ENCODE measurements around the gene ATMIN. TPM values are rescaled to one million over a fixed set of nuclear protein-coding genes. Genes with fewer than 3 reads are reported as not detected.
A peak's percentile ranks its signal among the peaks of the same experiment; 100 is the strongest.

Gene ATMIN
- total and polyA plus RNA-seq, 2 of the 13 experiments (the other 11 are each of a cell fraction or from before 2014, with no cell fraction given): 34.6 to 60.4 TPM

GRCh38 chr16:81077076-81077940 is 41.7 kb downstream of the ATMIN start, which contains the start of gene C16orf46 (continued):
- TF ChIP-seq THAP7 (CRISPR knock-in tag; IDR thresholded peaks at IDR 0.05) (peak; percentile 83; the same call in 1 of the 2 replicates), ZNF296 (CRISPR knock-in tag; conservative IDR thresholded peaks at IDR 0.05) (no peak), ZNF7 (CRISPR knock-in tag; IDR thresholded peaks at IDR 0.05) (no peak), GABPA (IDR thresholded peaks at IDR 0.05; ENCODE audit: low read depth, low read length) (peak; percentile 93), GABPA (CRISPR knock-in tag; IDR thresholded peaks at IDR 0.05; ENCODE audit: low read depth) (peak; percentile 98), TFAP4 (IDR thresholded peaks at IDR 0.05; ENCODE audit: borderline replicate concordance, low read depth) (no peak), PCBP1 (IDR thresholded peaks at IDR 0.05; ENCODE audit: borderline replicate concordance, low read depth, low read length) (no peak), ARHGAP35 (CRISPR knock-in tag; IDR thresholded peaks at IDR 0.05; ENCODE audit: borderline replicate concordance) (peak; percentile 90), ZNF24 (IDR thresholded peaks at IDR 0.05) (no peak), STAT6 (CRISPR knock-in tag; IDR thresholded peaks at IDR 0.05; ENCODE audit: borderline replicate concordance) (peak; percentile 97; the same call in 1 of the 2 replicates), ZC3H13 (CRISPR knock-in tag; IDR thresholded peaks at IDR 0.05) (peak; percentile 56; the same call in 1 of the 2 replicates), IKZF4 (CRISPR knock-in tag; IDR thresholded peaks at IDR 0.05; ENCODE audit: borderline replicate concordance, low read depth, not compliant biosample characterization) (peak; percentile 51), SMC3 (IDR thresholded peaks at IDR 0.05; ENCODE audit: low read length) (no peak), JDP2 (CRISPR knock-in tag; IDR thresholded peaks at IDR 0.05; ENCODE audit: borderline replicate concordance) (no peak), DMTF1 (CRISPR knock-in tag; IDR thresholded peaks at IDR 0.05) (no peak), XBP1 (CRISPR knock-in tag; IDR thresholded peaks at IDR 0.05) (no peak; the same call in 1 of the 2 replicates), ATF7-NPFF (CRISPR knock-in tag; IDR thresholded peaks at IDR 0.05; ENCODE audit: low read depth) (peak; percentile 93), KMT2A (CRISPR knock-in tag; IDR thresholded peaks at IDR 0.05) (peak; percentile 86), SP4 (CRISPR knock-in tag; IDR thresholded peaks at IDR 0.05) (peak; percentile 95), ZFP36L2 (CRISPR knock-in tag; IDR thresholded peaks at IDR 0.05) (no peak), ZSCAN30 (CRISPR knock-in tag; IDR thresholded peaks at IDR 0.05) (no peak)
- TF ChIP-seq, protein P1, sequence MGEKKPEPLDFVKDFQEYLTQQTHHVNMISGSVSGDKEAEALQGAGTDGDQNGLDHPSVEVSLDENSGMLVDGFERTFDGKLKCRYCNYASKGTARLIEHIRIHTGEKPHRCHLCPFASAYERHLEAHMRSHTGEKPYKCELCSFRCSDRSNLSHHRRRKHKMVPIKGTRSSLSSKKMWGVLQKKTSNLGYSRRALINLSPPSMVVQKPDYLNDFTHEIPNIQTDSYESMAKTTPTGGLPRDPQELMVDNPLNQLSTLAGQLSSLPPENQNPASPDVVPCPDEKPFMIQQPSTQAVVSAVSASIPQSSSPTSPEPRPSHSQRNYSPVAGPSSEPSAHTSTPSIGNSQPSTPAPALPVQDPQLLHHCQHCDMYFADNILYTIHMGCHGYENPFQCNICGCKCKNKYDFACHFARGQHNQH (CRISPR knock-in tag; IDR thresholded peaks at IDR 0.05): peak; percentile 82
